Measurements from ENCODE around the gene MRPL2. TPM values are rescaled to one million over a fixed set of nuclear protein-coding genes. Genes with fewer than 3 reads are reported as not detected.

MRPL2 gene
- total RNA-seq, 1 donor from 2014 or later: 97.4 TPM

GRCh38 chr6:43005844-43006243 lies 53.4 kb downstream of the MRPL2 start:
- H3K4me3 Mint-ChIP-seq: no peak overlapping the region
- H3K9me3 Mint-ChIP-seq: no peaks in the 10 kb centered on the region
- H3K27ac Mint-ChIP-seq: no peak overlapping the region
- DNase-seq (ENCODE audit: low spot score): no peak
- intact Hi-C loops (cut with micrococcal nuclease): no loop called here
- H3K36me3 Mint-ChIP-seq (ENCODE audit: low read depth): peaks cover 22% of the 10 kb centered on the region
- H3K4me1 Mint-ChIP-seq (ENCODE audit: low read depth): no peaks in the 10 kb centered on the region
- H3K27me3 Mint-ChIP-seq (ENCODE audit: insufficient read depth): no peaks in the 10 kb centered on the region

Other genes with a start within 250 kb of the MRPL2 start
- 179 TPM in 2 replicates for gene RPL7L1, start 179.8 kb downstream of the MRPL2 start, total RNA-seq
- gene PTCRA, start 143.4 kb downstream of the MRPL2 start, total RNA-seq: not detected in 2 replicates
- gene CNPY3, start 130.0 kb downstream of the MRPL2 start, total RNA-seq: 47.2 and 49.2 TPM in 2 replicates
- 0.54 and 0.60 TPM in 2 replicates for gene GNMT, start 98.7 kb downstream of the MRPL2 start, total RNA-seq
- 20.9 TPM in 2 replicates for gene PEX6, start 80.3 kb downstream of the MRPL2 start, total RNA-seq
- gene PPP2R5D, start 74.9 kb downstream of the MRPL2 start, total RNA-seq: 52.1 and 53.4 TPM in 2 replicates
- 89.3 and 92.7 TPM in 2 replicates for gene MEA1, start 45.5 kb downstream of the MRPL2 start, total RNA-seq
- gene KLHDC3, start 45.2 kb downstream of the MRPL2 start, total RNA-seq: 76.6 and 77.0 TPM in 2 replicates
- gene RRP36, start 37.8 kb downstream of the MRPL2 start, total RNA-seq: 86.1 and 89.9 TPM in 2 replicates
- 20.1 and 23.2 TPM in 2 replicates for gene CUL7, start 5.6 kb downstream of the MRPL2 start, total RNA-seq
- 12.7 and 13.7 TPM in 2 replicates for gene KLC4, start 197 bp upstream of the MRPL2 start, total RNA-seq
- gene PTK7, start 16.9 kb upstream of the MRPL2 start, total RNA-seq: 3.3 and 3.7 TPM in 2 replicates
- gene SRF, start 111.8 kb upstream of the MRPL2 start, total RNA-seq: 61.4 and 61.9 TPM in 2 replicates
- 38.9 and 42.2 TPM in 2 replicates for gene CUL9, start 122.8 kb upstream of the MRPL2 start, total RNA-seq
- 65.8 and 71.6 TPM in 2 replicates for gene DNPH1, start 170.0 kb upstream of the MRPL2 start, total RNA-seq
- gene TTBK1, start 184.0 kb upstream of the MRPL2 start, total RNA-seq: 1.7 and 2.0 TPM in 2 replicates
- gene SLC22A7, start 238.8 kb upstream of the MRPL2 start, total RNA-seq: not detected in 2 replicates
- gene CRIP3, start 249.4 kb upstream of the MRPL2 start, total RNA-seq: not detected in 2 replicates

All from activated T-helper 1 cell treated with anti-CD3 and anti-CD28 coated beads, Interleukin-12 subunit alpha, Interleukin-12 subunit beta, Interleukin-2, Interleukin-4 antibody, amounts not matched to agents 30 ng/mL and 10 ng/mL and 1 ng/mL, durations not matched to agents 14 hours and 24 hours and 36 hours (primary cell).